Mesenchymal stem cell (in vitro differentiated cells and primary cell): ENCODE measurements around the gene SLC1A2.

Experiments
- DNase-seq: peaks from one replicate; pipeline ENCODE4 v3.0.0-alpha.2; 2013
- H2AFZ ChIP-seq: one replicate; pipeline ENCODE4 v1.6.1; 2013; ENCODE audit warnings: low read depth, mild to moderate bottlenecking, control low read depth, inconsistent platforms, low read length, moderate library complexity
- H2AK5ac ChIP-seq: 2 replicates; pipeline ENCODE4 v1.6.1; 2013; ENCODE audit warnings: low read length, moderate library complexity, mild to moderate bottlenecking, inconsistent platforms; ENCODE audit not compliant: severe bottlenecking
- H2BK120ac ChIP-seq: one replicate; pipeline ENCODE4 v1.6.1; 2013; ENCODE audit warnings: low read depth, mild to moderate bottlenecking, inconsistent platforms, low read length, moderate library complexity
- H2BK12ac ChIP-seq, 2 experiments: one replicate each; pipeline ENCODE4 v1.6.1; 2013; ENCODE audit warnings: inconsistent platforms in 2 of 2, low read length in 2 of 2, mild to moderate bottlenecking in 2 of 2, moderate library complexity in 2 of 2, control low read depth in 1 of 2
- H2BK15ac ChIP-seq: one replicate; pipeline ENCODE4 v1.6.1; 2013; ENCODE audit warnings: mild to moderate bottlenecking, low read depth, inconsistent platforms; ENCODE audit not compliant: poor library complexity, severe bottlenecking
- H2BK5ac ChIP-seq: 2 replicates; pipeline ENCODE4 v1.6.1; 2013; ENCODE audit warnings: low read depth, mild to moderate bottlenecking, low read length, control low read depth, inconsistent platforms; ENCODE audit not compliant: poor library complexity, severe bottlenecking
- H3K14ac ChIP-seq, 2 experiments: one replicate each; pipeline ENCODE4 v1.6.1; 2013; ENCODE audit warnings: inconsistent platforms in 2 of 2, low read length in 2 of 2, control low read depth in 1 of 2, mild to moderate bottlenecking in 1 of 2, moderate library complexity in 1 of 2
- H3K18ac ChIP-seq, 2 experiments: one replicate each; pipeline ENCODE4 v1.6.1; 2013; ENCODE audit warnings: inconsistent platforms in 2 of 2, low read length in 2 of 2, control low read depth in 1 of 2, low read depth in 1 of 2, mild to moderate bottlenecking in 1 of 2
- H3K23ac ChIP-seq, 2 experiments: one replicate each; pipeline ENCODE4 v1.6.1; 2013; ENCODE audit warnings: inconsistent platforms in 2 of 2, low read length in 2 of 2, mild to moderate bottlenecking in 2 of 2, moderate library complexity in 2 of 2, control low read depth in 1 of 2
- H3K27ac ChIP-seq: 2 replicates; pipeline ENCODE4 v1.5.1; 2013; ENCODE audit warnings: mild to moderate bottlenecking, moderate library complexity, low read length, control low read depth, inconsistent platforms; ENCODE audit not compliant: poor library complexity, severe bottlenecking
- H3K27me3 ChIP-seq, 2 experiments: 2 replicates each; pipeline versions ENCODE4 v1.6.1 to v1.7.0; 2013; ENCODE audit warnings: low read length in 2 of 2, mild to moderate bottlenecking in 2 of 2, moderate library complexity in 2 of 2, control low read depth in 1 of 2, inconsistent platforms in 1 of 2; ENCODE audit not compliant: control insufficient read depth in 1 of 2, insufficient read depth in 1 of 2
- H3K36me3 ChIP-seq, 2 experiments: 2 replicates each; pipeline versions ENCODE4 v1.6.1 to v1.7.0; 2013; ENCODE audit warnings: low read length in 2 of 2, control low read depth in 1 of 2, inconsistent platforms in 1 of 2, low read depth in 1 of 2, mild to moderate bottlenecking in 1 of 2; ENCODE audit not compliant: insufficient read depth in 2 of 2, control insufficient read depth in 1 of 2
- H3K4ac ChIP-seq, 2 experiments: one replicate each; pipeline ENCODE4 v1.6.1; 2013; ENCODE audit warnings: inconsistent platforms in 2 of 2, low read length in 2 of 2, mild to moderate bottlenecking in 2 of 2, moderate library complexity in 2 of 2, control low read depth in 1 of 2, low read depth in 1 of 2
- H3K4me1 ChIP-seq: 2 replicates; pipeline ENCODE4 v1.6.1; 2013; ENCODE audit warnings: low read depth, low read length, control low read depth; ENCODE audit not compliant: control insufficient read depth, insufficient read depth
- H3K4me2 ChIP-seq: 2 replicates; pipeline ENCODE4 v1.6.1; 2013; ENCODE audit warnings: low read length, mild to moderate bottlenecking, inconsistent platforms; ENCODE audit not compliant: poor library complexity, severe bottlenecking
- H3K4me3 ChIP-seq, 2 experiments: 2 replicates each; pipeline versions ENCODE4 v1.5.1 to v1.7.0; 2013; ENCODE audit warnings: low read length in 2 of 2, mild to moderate bottlenecking in 2 of 2, control low read depth in 1 of 2, low read depth in 1 of 2; ENCODE audit not compliant: insufficient read depth in 1 of 2
- H3K79me1 ChIP-seq: replicated peaks from 2 replicates; pipeline ENCODE4 v1.6.1; 2013; ENCODE audit warnings: mild to moderate bottlenecking, control low read depth, low read length, inconsistent platforms; ENCODE audit not compliant: poor library complexity, severe bottlenecking
- H3K9ac ChIP-seq: 2 replicates; pipeline ENCODE4 v1.7.0; 2013; ENCODE audit warnings: mild to moderate bottlenecking, low read length, moderate library complexity
- H3K9me3 ChIP-seq: 2 replicates; pipeline ENCODE4 v1.7.0; 2013; ENCODE audit warnings: mild to moderate bottlenecking, low read length; ENCODE audit not compliant: control insufficient read depth
- H4K8ac ChIP-seq: one replicate; pipeline ENCODE4 v1.6.1; 2013; ENCODE audit warnings: inconsistent platforms, mild to moderate bottlenecking, low read length, moderate library complexity
- H4K91ac ChIP-seq: one replicate; pipeline ENCODE4 v1.6.1; 2013; ENCODE audit warnings: mild to moderate bottlenecking, low read length, inconsistent platforms
- WGBS: methylation state at CpG from one replicate; pipeline ENCODE4 v1.1.7; 2013; ENCODE audit warnings: mixed read lengths; 5-methylcytosine and 5-hydroxymethylcytosine counted together

Gene SLC1A2

DNA sequence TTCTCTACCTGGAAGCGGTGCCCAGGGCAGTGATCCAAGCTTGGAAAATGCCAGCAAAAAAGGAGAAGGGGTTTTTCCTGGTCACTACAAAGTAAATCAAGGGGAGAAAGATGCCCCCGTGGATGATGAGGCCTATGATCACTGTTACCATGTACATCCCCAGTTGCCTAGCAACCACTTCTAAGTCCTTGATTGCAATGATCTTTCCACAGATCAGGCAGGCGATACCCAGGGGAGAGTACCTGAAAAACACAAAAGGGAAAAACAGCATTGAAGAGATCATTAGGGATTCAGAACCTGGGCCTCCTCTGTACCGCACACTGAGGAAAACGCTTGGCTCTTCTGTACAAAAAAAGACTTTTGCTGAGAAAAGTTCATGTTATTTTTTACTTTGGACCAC, 127.1 kb downstream of the SLC1A2 start:
- Histone ChIP-seq H4K91ac (no peak overlapping the region), H3K36me3 (peaks cover 0 to 19% of the 10 kb centered on the region in 2 experiments), H2BK5ac (no peak overlapping the region), H2BK12ac (no peak overlapping the region), H3K14ac (no peak overlapping the region), H3K9ac (no peak overlapping the region), H3K18ac (no peak overlapping the region), H2BK15ac (no peak overlapping the region), H3K4me2 (no peak overlapping the region), H3K27me3 (no peaks in the 10 kb centered on the region), H3K23ac (no peak overlapping the region), H3K9me3 (no peaks in the 10 kb centered on the region), H3K4me1 (peaks cover 1% of the 10 kb centered on the region), H4K8ac (no peak overlapping the region), H3K4me3 (no peak overlapping the region), H3K79me1 (no peaks in the 10 kb centered on the region), H2AFZ (no peak overlapping the region), H2AK5ac (no peak overlapping the region), H3K27ac (no peak overlapping the region), H3K4ac (no peak overlapping the region), H2BK120ac (no peak overlapping the region)
- WGBS = 96% methylated on average over 5 of the region's 5 CpGs
- no peak for DNase-seq

DNA sequence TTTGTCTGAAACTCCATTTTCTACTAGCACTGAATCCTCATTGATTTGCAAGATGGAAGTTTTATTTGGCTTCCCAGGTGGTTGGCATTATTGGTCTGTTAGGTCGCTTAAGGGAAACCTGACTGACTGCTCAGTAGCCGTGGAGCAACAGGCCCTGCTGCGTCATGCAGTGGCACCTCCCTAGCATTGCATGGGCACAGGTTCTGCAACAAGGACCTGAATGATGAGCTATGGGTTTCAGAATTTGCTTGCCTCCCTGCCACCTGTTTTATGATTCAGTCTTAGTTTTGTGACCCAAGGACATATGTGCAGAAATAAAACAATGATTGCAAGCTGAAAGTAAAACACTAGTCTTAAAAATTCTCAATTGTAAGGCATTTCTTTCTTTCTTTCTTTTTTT, 128.5 kb downstream of the SLC1A2 start:
- WGBS = 90% methylated on average over 3 of the region's 3 CpGs
- no peaks in the 10 kb centered on the region for H3K79me1 ChIP-seq
- no peak overlapping the region for H3K18ac ChIP-seq
- peaks cover 1% of the 10 kb centered on the region for H3K4me1 ChIP-seq
- H3K36me3 ChIP-seq = peaks cover 0 to 23% of the 10 kb centered on the region in 2 experiments
- H2AK5ac ChIP-seq = no peak overlapping the region
- DNase-seq = no peak
- no peak overlapping the region for H2AFZ ChIP-seq
- H3K4me2 ChIP-seq = no peak overlapping the region
- H3K4ac ChIP-seq = no peak overlapping the region
- H2BK15ac ChIP-seq = no peak overlapping the region
- H3K9ac ChIP-seq = no peak overlapping the region
- H3K9me3 ChIP-seq = no peaks in the 10 kb centered on the region
- no peaks in the 10 kb centered on the region for H3K27me3 ChIP-seq
- H3K4me3 ChIP-seq = no peak overlapping the region
- no peak overlapping the region for H3K14ac ChIP-seq
- H2BK120ac ChIP-seq = no peak overlapping the region
- no peak overlapping the region for H3K27ac ChIP-seq
- H2BK5ac ChIP-seq = no peak overlapping the region
- peak overlapping the region; percentile 76 for H4K8ac ChIP-seq
- H3K23ac ChIP-seq = no peak overlapping the region
- peak overlapping the region; percentile 82 for H4K91ac ChIP-seq
- no peak overlapping the region for H2BK12ac ChIP-seq

DNA sequence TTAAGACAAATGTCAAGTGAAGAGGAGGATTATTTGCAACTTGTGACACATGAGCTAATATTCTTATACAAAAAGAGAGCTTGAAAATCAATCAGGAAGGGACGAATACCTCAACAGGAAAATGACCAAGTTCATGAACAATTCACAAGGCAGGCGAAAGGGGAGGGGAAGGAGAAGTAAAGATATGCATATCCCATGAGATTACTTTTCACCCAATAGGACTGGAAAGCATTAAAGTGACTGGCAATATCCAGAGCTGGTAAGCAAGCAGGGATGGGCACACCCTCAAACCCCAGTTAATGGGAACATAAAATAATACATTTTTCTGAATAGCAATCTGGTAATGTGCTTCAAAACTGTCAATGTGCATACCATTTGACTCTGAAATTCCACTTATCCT, 129.5 kb downstream of the SLC1A2 start:
- no CpG with 5 or more reads among the region's 2 CpGs for WGBS

DNA sequence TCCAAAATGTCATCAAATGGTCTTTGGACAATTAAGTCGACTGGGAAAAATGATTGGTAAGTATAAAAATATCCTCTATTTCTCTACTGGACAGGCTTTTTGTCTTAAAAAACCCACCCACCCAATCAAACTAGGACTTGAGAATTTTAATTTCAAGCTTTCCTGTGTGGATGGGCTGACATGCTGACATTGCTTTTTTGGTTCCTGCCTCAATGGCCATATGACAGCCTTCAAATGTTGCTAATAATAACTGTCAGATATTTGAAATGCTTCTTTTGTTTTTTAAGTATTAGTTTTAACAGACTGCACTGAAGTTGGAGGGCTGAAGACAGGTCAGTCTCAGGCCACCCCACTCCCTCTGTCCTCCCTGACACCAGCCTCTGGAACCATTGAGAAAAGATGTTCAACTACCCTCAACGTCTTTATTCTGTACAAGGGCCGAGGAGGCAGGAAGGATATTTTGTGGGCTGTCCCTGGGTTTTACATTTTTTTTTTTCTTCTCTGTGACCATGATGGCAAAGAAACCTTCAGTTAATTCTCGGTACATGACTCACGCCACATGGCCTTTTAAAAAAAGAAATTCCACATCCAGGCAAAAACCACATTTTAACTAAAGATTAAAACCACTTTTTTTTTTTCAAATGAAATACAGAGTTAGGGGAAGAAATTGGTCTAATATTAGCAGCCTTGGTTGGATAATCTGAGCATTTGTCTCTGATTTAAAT, 130.4 kb downstream of the SLC1A2 start:
- Histone ChIP-seq H2AFZ (no peak overlapping the region), H2AK5ac (no peak overlapping the region), H4K8ac (no peak overlapping the region), H2BK5ac (no peak overlapping the region), H3K79me1 (no peaks in the 10 kb centered on the region), H3K27ac (peak overlapping the region; percentile 33), H3K4ac (no peak overlapping the region), H3K18ac (peak overlapping the region; percentile 11 to 94), H3K4me2 (peak overlapping the region; percentile 21), H2BK12ac (no peak overlapping the region), H4K91ac (no peak overlapping the region), H3K36me3 (peaks cover 0 to 41% of the 10 kb centered on the region in 2 experiments), H2BK120ac (no peak overlapping the region), H3K4me3 (no peak overlapping the region), H2BK15ac (no peak overlapping the region), H3K23ac (no peak overlapping the region), H3K27me3 (no peaks in the 10 kb centered on the region), H3K9ac (peak overlapping the region; percentile 82), H3K4me1 (peaks cover 1% of the 10 kb centered on the region), H3K9me3 (no peaks in the 10 kb centered on the region), H3K14ac (no peak overlapping the region)
- peak; percentile 85 for DNase-seq
- WGBS = 0% methylated on average over 3 of the region's 5 CpGs

More for the DNA sequence above, 129.5 kb downstream of the SLC1A2 start:
- H2AFZ ChIP-seq = no peak overlapping the region
- no peak overlapping the region for H4K8ac ChIP-seq
- H3K9ac ChIP-seq = peak overlapping the region; percentile 82
- H2BK5ac ChIP-seq = no peak overlapping the region
- H3K18ac ChIP-seq = no peak overlapping the region
- peaks cover 0 to 33% of the 10 kb centered on the region in 2 experiments for H3K36me3 ChIP-seq
- H2BK120ac ChIP-seq = no peak overlapping the region
- no peak overlapping the region for H4K91ac ChIP-seq
- H3K14ac ChIP-seq = no peak overlapping the region
- peaks cover 1% of the 10 kb centered on the region for H3K4me1 ChIP-seq
- no peaks in the 10 kb centered on the region for H3K27me3 ChIP-seq
- peak; percentile 50 for DNase-seq
- H2AK5ac ChIP-seq = no peak overlapping the region
- no peaks in the 10 kb centered on the region for H3K79me1 ChIP-seq
- H3K4me3 ChIP-seq = no peak overlapping the region
- H3K23ac ChIP-seq = no peak overlapping the region
- H3K27ac ChIP-seq = no peak overlapping the region
- H3K4ac ChIP-seq = no peak overlapping the region
- H3K4me2 ChIP-seq = no peak overlapping the region
- no peaks in the 10 kb centered on the region for H3K9me3 ChIP-seq
- no peak overlapping the region for H2BK15ac ChIP-seq
- H2BK12ac ChIP-seq = no peak overlapping the region
